ENCODE data around the gene KHSRP.
A peak's percentile ranks its signal among the peaks of the same experiment; 100 is the strongest.
"Not testable (repeated sequence)": the region's sequence is repeated elsewhere in the genome, so short reads cannot be mapped to it uniquely, and the experiment has no call there.

The KHSRP gene

DNA sequence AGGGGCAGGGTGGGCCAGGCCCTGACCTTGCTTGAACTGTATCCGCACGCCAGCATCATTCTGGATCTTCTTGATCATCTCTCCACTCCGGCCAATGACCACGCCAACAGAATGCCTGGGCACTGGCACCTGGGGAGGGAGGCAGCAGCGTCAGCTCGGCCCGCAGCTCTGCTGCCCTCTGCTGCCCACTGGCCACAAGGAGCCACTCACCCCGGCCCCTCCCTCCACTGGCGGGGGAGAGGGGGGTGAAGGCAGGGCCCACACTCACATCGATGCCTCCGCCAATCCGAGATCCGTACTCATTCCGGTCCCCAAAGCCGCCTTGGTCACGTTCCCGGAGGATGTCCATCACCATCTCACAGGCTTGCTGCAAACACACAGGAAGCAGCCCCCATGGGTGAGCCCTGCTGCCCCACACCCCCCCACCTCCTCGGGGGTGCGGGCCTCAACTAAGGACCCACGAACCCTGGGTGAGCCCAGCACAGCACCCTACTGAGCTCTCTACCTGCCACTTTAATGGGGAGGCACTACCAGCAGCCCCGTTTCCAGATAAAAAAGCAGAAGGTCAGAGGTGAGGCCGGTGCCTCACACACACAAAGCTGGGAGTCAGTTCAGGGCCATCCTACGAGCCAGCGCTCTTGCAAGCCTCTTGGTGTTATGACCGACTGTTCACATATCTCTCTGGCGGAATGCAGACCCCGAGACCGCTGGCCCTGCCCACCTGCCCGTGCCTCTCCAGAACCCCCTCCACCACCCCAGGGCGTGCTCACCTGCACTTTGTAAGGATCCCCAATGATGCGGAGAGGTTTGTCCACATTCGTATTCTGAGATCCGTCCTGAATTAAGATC is 6.7 kb downstream of the KHSRP start:
- DNase-seq, result no peak

GRCh38 chr19:6416658-6417405 is 7.8 kb downstream of the KHSRP start:
- DNase-seq, result no peak

DNA sequence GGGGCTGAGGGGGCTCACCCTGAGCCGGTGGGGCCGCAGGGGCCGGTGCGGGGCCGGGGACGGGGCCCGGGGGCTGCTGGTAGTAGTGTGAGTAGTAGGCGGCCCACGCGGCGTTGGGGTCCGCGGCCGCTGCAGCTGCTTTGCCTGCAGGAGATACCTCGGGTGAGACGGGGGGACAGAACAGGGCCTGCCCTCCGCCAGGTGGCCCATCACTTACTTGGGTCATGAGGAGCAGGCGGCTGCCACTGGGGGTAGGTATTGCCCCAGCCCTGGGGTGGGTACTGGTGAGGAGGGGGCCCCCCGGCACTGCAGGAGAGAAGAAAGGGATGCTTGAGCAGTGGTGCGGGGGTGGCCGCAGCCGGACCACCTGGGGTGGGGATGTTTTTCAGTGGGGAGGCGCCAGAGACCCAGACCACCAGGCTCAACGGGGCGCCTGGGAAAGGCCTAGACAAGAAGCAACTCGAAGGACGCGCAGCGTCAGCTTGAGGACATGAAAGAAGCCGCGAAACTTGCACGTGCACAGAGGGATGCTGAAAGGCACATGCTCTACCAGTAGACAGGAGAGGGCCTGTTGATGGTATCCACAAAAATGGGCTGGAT is 8.9 kb downstream of the KHSRP start:
- DNase-seq, result no peak

DNA sequence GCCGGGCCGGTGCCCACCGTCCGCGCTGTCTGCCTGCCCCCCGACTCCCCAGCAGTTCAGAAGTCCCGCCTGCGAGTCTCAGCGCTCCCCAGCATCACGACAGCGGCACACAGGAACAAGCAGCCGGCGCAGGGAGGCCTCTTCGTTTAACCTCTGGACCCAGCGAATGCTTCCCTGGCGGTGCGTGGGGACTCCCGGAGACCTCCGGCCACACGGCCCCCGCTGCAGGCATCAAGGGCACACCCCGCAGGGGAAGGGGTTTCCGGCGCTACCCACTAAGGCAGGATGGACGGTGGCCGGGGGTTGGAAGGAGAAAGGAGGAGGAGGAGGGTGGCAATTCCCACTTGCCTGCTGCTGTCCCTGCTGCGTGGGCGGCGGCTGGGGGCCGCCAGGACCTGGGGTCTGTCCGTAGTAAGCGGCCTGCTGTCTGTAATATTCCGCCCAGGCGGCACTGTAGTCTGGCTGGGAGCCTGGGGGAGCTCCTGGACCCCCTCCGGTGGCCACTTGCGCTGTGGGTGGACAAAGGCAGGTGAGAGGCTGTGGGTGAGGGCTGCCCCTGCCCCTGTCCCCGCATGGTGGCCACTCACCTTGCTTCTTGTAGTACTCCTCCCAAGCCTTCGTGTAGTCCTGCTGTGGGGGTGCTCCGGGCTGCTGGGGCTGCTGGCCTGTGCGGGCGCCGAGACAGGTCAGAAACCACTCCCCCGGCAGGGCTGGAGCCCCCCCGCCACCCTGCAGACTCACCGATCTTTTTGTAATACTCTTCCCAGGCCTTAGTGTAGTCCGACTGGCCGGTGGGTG is 9.6 kb downstream of the KHSRP start:
- DNase-seq, result no peak

- DNase-seq, result no peak
These were observed 10.6 kb downstream of the KHSRP start for GRCh38 chr19:6413721-6414643.

DNA sequence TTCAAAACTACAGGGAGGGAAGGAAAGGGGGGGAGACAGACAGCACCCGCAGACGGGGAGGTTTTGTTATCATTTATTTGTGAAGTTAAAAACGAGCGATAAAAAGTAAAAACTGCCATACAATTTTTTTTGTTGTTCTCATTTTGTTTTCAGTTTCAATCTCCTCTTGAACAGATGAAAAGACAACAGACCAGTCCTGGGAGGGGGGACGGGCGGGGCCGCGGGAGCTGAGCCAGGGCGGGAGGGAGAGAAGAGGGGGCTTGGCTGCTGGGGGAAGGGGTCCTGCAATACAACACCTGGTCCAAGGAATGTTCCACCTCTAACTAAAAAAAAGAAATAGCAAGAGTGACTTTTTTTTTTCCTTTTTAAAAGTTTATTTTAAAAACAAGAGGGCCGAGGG is 11.3 kb downstream of the KHSRP start:
- DNase-seq, result no peak

DNA sequence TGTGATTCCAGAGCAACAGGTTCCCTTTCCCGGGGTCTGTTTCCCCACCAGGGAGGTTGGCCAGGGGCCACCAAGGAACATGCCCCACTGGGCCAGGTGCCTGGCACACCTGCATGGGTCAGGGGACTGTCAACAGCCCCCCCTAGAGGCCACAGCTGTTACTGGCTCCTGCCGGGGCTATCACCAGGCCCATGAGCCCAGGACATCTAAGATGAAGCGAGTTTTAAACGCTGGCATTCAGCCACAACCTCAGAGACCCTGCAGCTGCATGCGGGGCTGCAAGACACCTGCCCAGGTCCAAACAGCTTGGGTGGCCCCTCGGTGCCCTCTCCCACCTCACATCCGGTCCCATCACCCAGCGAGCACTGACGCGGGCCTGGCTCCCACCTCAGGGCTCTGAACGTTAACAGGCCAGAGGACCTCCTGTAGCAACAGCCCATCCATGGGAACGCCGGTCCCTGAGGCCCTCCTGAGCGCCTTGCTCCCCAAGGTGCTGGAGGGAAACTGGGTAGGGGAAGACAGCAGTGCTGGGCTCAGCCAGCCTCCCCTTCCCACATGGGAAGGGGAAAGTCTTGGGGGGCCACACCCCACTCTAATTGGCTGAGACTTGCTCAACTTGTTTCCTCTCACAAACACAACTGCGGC is 12.0 kb downstream of the KHSRP start:
- DNase-seq, result no peak

DNA sequence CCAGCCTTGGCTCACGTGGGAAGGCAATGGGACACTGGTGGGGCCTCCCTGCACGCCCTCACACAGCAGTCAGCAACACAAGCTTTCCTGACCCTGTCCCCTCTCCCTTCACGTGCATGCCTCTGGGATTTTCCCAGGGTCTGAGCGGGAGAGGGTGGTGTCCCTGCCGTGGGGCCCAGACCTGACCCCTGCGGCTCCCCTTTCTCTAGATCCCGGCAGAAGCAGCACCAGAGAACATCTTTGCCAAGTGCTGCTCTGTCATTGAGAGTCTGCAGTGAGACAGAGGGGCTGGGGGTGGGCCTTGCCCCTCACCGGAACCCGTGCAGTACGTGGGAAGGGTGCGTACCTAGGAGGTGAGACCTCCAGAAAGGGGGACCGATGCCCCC is 12.6 kb downstream of the KHSRP start:
- DNase-seq, result no peak

DNA sequence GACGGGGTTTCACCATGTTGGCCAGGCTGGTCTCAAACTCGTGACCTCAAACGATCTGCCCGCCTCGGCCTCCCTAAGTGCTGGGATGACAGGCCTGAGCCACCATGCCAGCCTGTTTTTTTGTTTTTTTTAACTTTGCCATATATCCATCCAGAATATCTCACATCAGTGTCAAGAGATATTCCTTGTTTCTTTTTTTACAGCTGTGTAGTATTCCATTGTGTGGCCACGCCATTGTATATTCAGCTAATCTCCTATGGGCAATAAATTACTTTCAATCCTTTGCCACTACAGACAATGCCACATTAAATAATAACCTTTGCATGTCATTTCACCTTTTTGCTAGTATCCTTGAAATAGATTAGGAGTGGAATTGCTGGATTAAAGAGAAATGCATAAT is 15.3 kb downstream of the KHSRP start:
- DNase-seq, result no peak

DNA sequence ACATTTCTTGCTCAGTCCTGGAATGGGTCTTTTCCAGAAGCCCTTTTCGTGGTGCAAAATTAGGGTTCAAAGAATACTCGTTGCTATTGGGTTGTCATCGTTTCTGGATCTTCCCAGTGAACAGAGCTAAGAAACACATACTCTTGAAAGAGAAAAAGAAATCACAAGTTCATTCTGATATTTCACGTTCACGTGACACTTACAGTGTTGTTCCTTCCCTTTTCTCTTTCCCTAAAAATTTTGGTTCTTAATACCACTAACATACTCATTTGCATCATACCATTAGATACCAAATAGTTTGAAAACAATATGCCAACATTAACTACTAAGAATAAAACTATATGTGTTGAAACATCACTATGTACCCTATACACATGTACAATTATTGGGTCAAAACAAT is 18.2 kb downstream of the KHSRP start:
- DNase-seq, result no peak

- DNase-seq, result no peak
These were observed 21.6 kb downstream of the KHSRP start for GRCh38 chr19:6402837-6403608.

DNA sequence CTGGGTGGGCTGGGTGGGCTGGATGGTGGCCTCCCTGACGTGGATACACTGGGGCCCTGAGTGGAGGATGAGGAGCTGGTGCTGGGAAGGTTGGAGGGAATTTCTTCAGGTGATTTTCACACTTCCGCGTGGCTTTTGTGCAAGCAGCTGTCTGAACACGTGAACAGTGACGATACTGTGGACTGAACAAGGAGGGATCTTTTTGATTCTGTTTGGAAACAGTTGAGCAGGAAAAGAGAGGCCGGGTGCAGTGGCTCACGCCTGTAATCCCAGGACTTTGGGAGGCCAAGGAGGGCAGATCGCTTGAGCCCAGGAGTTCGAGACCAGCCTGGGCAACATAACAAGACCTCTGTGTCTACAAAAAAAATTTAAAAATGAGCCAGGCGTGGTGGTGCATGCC is 22.6 kb downstream of the KHSRP start:
- DNase-seq, result no peak

DNA sequence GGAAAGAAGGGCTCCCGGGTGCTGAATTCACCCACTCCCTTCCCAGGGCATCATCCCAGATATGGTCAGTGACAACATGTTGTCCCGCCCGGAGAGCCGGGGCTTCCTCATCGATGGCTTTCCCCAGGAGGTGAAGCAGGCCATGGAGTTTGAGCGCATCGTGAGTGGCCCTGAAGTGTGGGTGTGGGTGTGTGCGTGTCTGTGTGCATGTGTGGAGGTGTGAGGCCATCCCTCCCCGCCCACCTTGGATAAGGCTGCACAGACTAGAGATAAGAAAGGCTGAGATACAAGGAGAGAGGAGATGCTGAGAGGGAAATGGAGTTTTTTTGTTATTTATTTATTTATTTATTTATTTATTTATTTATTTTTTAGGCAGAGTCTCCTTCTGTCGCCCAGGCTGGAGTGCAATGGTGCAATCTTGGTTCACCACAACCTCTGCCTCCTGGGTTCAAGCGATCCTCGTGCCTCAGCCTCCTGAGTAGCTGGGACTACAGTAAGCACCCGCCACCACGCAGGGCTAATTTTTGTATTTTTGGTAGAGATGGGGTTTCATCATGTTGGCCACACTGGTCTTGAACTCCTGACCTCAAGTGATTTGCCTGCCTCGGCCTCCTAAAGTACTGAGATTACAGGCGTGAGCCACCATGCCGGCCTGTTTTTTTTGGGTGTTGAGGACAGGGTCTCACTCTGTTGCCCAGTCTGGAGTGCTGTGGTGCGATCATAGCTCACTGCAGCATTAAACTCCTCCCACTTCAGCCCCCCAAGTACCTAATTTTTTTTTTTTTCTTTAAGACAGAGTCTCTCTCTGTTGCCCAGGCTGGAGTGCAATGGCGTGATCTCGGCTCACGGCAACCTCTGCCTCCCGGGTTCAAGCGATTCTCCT is 24.3 kb downstream of the KHSRP start:
- not testable (repeated sequence) for DNase-seq

- no peak for DNase-seq
These were observed 28.3 kb downstream of the KHSRP start for GRCh38 chr19:6396305-6396704.

DNA sequence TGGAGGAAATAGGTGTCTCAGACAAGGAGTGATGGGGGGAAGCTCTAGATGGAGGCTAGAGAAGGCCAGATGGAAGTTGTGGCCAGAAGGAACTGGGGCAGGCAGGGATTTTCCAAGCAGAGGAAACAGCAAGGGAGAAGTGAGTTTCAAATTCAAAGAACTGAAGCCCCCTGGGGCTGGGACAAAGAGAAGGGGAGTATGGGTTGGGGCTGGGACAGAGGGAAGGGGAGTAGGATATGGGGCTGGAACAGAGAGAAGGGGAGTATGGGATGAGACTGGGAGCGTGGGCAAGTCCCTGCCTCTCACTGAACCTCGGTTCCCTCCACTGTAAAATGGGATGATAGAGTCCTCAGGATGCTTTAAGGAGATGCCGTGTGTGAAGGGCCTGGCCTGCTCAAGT is 29.8 kb downstream of the KHSRP start:
- DNase-seq, result no peak

DNA sequence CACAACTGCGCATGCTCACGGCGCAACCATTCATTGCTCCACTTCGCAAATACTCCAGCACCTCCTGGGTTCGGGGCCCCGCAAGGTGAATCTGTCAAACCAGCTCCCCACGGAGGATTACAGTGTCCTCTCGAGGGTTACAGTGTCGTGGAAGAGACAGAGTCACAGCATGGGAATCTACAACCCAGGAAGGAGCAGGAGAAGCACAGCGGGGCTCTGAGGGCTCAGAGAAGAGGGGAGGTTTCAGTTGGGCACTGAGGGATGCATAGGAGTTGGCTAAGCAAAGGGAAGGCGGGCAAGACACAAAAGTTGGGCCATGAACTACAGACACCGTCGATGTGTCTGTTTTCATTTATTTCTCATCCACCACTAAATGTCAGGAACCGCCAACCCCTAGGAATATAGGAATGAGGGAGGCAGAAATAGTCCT is 30.6 kb downstream of the KHSRP start:
- no peak for DNase-seq

DNA sequence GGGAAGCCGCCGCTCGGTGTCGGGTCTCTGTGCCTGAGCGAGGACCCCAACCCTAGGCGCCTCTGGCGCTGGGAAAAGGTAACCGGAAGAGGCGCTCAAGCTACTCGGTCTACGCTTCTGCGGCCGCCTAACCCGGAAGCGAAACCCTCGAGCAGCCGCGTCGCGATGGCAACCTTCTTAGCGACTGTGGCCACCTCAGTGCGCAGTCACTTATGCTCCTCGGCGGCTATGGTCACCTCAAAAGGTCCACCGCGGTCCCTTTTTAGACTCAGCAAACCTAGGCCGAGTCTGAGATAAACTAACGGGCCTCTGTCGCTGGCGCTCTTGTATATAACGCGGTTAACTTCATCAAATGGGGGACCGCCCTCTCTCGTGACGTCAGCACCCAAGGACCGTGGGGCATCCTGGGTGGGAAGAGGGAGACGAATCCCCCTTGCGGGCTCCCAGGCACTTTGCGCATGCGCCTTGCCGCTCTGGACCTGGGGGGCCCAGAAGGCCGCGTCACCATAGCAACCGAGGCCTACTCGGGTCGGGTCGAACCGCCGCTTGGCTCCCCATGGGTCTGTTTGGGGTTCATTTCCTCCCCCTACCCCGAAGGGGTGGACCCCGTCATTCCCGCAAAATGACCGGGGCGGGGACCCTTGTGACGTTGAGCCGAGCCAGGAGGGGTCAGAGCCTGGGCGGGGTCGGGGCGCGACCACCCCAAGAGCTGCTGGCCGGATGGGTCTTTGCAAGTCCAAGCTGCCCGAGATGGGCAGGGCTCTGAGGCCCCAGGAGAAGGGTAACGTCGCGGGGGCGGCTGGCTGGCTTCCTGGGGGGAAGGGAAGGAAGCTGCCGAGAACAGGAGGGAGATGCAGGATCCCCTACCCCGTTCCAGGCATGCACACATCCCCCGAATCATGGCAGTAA is 31.3 kb downstream of the KHSRP start, which contains the start of gene GTF2F1:
TSS of gene GTF2F1 (minus strand) at position 91 of the 909 bp plus-strand sequence. CDS start 169 bp downstream, outside the sequence.
- DNase-seq, result peak; percentile 92
